Mucosa of descending colon (tissue), 3 donors: ENCODE measurements around the gene RALGPS1. TPM values are rescaled to one million over a fixed set of nuclear protein-coding genes. Genes with fewer than 3 reads are reported as not detected.
"Not testable (repeated sequence)": the region's sequence is repeated elsewhere in the genome, so short reads cannot be mapped to it uniquely, and the experiment has no call there.

Source experiments
- ATAC-seq: fragments of 200-7000 bp; cut with Tn5 transposase; one replicate; pipeline ENCODE4 v1.9.1; 2020; ENCODE audit warnings: mild to moderate bottlenecking, moderate library complexity
- DNase-seq, 3 donors: peaks; one replicate each; pipeline ENCODE4 v3.0.0-alpha.2; 2020
- H3K36me3 ChIP-seq: fragments of 200-600 bp; one replicate; pipeline ENCODE4 v1.8.0; 2021; ENCODE audit warnings: low read depth, mild to moderate bottlenecking
- H3K4me1 ChIP-seq: fragments of 200-600 bp; one replicate; pipeline ENCODE4 v1.8.0; 2021; ENCODE audit warnings: low read depth, mild to moderate bottlenecking
- H3K4me3 ChIP-seq: fragments of 200-600 bp; one replicate; pipeline ENCODE4 v1.8.0; 2021; ENCODE audit warnings: mild to moderate bottlenecking
- H3K9me3 ChIP-seq: fragments of 200-600 bp; one replicate; pipeline ENCODE4 v1.8.0; 2021; ENCODE audit warnings: mild to moderate bottlenecking
- intact Hi-C, 2 donors: fragments of 100-400 bp; cut with DNase I in 1 of 2; cut with micrococcal nuclease in 1 of 2; formaldehyde crosslinking; loops; one replicate each; pipeline versions ENCODE4 v1.11.0 to v1.11.1; 2022; cut with DNase I, micrococcal nuclease
- total RNA-seq, 3 donors: library from RNA; stranded (reverse); fragmentation: NEBNext Ultra II Directional in 2 of 3; extraction: Animal tissue kit (Norgen Biotek cat#: 25700) in 2 of 3; gene quantifications; one replicate each; pipeline versions ENCODE4 v1.2.1 to v1.2.4, GENCODE V29; 2021 to 2023
- TF ChIP-seq, protein P1 (sequence below): fragments of 200-600 bp; IDR thresholded peaks from one replicate; pipeline ENCODE4 v1.8.0; 2022; ENCODE audit warnings: antibody characterized with exemption, mild to moderate bottlenecking
- donor health status: DM: no; HTN: no; CAD: no; lungs with moderate emphysema.
- donor health status: DM: no; HTN: no; CAD: no.
- donor health status: DM: no; HTN: yes; CAD: no.

Gene RALGPS1
- total RNA-seq, 3 donors from 2014 or later, result 31.3 to 55.4 (median 32.1) TPM

DNA sequence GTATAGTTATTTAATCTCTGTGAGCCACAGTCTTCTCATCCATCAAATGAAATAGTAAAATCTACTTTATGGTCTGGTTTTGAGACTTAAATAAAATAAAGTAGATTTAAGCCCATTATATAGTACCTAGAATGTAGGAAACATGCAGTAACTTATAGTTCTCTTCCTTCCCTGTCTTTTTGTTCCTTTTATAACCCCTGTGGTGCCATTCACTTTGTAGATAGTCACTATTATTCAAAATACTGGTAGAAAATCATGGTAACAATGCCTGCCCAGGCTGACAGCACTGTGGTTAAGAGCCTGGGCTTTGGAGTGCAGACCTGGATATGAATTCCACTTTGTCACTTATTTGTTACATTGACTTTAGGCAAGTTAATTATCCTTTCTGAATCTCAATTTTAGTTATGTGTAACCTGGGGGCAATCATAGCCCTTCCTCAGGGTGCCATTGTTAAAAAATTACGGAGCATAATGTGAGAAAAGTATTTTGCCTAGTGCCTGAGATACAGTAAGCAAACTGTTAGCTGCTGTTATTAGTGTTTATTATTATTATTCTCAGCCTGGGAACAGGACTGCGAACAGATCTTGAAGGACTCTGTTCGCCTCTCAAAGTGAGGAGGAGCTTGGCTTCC, 100.4 kb downstream of the RALGPS1 start:
- Histone ChIP-seq H3K4me3 (no peak overlapping the region), H3K4me1 (peaks cover 5% of the 10 kb centered on the region), H3K36me3 (no peaks in the 10 kb centered on the region), H3K9me3 (no peaks in the 10 kb centered on the region)
- TF ChIP-seq, protein P1, sequence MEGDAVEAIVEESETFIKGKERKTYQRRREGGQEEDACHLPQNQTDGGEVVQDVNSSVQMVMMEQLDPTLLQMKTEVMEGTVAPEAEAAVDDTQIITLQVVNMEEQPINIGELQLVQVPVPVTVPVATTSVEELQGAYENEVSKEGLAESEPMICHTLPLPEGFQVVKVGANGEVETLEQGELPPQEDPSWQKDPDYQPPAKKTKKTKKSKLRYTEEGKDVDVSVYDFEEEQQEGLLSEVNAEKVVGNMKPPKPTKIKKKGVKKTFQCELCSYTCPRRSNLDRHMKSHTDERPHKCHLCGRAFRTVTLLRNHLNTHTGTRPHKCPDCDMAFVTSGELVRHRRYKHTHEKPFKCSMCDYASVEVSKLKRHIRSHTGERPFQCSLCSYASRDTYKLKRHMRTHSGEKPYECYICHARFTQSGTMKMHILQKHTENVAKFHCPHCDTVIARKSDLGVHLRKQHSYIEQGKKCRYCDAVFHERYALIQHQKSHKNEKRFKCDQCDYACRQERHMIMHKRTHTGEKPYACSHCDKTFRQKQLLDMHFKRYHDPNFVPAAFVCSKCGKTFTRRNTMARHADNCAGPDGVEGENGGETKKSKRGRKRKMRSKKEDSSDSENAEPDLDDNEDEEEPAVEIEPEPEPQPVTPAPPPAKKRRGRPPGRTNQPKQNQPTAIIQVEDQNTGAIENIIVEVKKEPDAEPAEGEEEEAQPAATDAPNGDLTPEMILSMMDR, result no peak
- intact Hi-C loops, result no loop called here
- no peak for DNase-seq
- ATAC-seq, result no peak

DNA sequence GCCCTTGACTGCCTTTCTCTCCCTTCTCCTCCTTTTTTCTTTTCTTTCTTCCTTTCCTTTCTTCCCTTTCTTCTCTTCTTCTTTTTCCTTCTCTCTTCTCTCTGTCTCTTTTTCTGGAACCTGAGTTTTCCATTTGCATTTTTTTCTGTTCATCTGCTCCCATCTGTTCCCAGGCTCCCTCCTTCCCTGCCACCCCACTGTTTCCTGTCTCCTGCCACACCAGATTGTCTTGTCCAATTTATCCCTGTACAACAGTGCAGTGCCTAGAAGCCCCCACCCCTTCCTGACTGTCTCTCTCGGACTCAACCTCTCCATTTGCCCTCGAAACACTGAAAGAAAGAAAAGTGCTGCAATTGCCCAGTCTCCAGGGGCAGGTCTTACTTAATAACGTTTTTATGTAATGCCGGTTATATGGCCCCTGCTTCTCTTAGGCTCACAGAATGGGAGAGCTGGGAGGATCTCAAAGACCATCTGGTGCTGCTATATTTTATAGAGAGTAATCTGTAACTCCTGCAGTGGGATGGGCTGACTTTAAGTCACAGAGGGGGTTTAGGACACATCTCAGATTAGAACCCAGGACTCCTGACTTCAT, 101.4 kb downstream of the RALGPS1 start:
- no peak for DNase-seq
- intact Hi-C loops, result no loop called here
- H3K36me3 ChIP-seq, result no peaks in the 10 kb centered on the region
- TF ChIP-seq, protein P1, result no peak
- H3K4me3 ChIP-seq, result no peak overlapping the region
- H3K9me3 ChIP-seq, result no peaks in the 10 kb centered on the region
- peaks cover 5% of the 10 kb centered on the region for H3K4me1 ChIP-seq
- no peak for ATAC-seq

DNA sequence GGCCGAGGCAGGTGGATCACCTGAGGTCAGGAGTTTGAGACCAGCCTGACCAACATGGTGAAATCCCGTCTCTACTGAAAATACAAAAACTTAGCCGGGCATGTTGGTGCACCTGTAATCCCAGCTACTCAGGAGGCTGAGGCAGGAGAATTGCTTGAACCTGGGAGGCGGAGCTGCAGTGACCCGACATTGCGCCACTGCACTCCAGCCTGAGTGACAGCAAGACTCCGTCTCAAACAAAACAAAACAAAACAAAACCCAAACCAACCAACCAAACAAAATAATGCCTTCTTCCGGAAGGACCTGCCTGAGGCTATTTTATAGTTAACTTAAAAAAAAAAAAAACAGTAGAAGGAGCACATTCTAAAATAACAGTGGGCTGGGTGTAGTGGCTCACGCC, 103.4 kb downstream of the RALGPS1 start:
- H3K36me3 ChIP-seq, H3K4me3 ChIP-seq, intact Hi-C loops, DNase-seq, H3K9me3 ChIP-seq, ATAC-seq, H3K4me1 ChIP-seq: not testable (repeated sequence)

DNA sequence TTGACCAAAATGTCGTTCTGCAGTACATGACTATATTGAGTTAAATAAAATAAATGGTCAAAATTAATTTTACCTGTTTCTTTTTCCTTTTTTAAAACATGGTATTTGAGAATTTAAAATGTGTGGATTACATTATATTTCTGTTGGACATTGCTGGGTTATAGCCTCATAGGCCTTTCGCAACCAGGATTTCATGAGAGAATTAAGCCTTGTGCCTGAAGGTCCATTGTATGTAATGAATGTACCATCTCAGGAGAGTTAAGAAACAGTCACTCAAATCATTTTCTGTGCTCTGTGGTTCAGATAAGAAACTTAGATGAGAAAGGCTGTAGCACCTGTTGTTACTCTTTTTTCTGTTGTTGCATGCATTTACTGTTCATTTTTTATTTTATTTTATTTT, 104.4 kb downstream of the RALGPS1 start:
- no peak for ATAC-seq

DNA sequence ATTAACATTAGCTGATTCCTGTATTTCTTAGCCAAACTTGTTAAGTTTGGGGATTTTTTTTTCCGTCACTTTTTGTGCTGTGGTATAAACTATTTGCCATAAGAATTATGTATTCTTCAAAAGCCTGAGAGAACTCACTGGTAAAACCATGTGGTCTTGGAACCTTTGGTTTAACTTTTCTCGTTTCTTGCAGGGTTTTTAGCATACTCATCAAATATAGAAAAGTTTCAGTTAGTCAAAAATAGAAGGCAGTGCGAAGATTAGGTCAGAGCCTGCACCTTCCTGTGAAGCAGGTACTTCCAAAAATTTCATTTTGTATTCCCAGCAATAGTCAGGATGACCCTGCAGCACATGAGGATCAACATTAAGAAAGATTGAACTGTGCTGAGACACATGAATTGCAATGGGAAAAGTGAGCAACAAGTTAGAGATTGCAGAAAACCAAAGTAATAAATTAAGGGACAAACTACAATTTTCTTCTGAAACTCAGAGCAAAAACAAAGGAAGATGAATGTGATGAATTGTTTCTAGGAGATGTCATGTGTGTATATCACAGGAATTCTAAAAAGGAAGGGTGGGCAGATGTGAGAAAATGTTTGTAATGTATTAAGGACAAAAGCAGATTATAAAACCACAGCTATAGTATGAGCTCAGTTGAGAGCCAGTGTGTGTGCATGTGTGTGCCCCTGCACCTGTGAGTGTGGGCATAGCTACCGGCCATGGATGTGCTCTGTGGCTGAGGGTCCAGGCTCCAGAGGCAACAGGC, 105.6 kb downstream of the RALGPS1 start:
- DNase-seq (no peak), ATAC-seq (no peak)
- Histone ChIP-seq H3K4me3 (no peak overlapping the region), H3K4me1 (no peaks in the 10 kb centered on the region), H3K9me3 (no peaks in the 10 kb centered on the region), H3K36me3 (no peaks in the 10 kb centered on the region)
- TF ChIP-seq, protein P1, result no peak
- intact Hi-C loops, result no loop called here

More for the DNA sequence above, 104.4 kb downstream of the RALGPS1 start:
- Histone ChIP-seq H3K4me1 (no peaks in the 10 kb centered on the region), H3K4me3 (no peak overlapping the region), H3K9me3 (no peaks in the 10 kb centered on the region), H3K36me3 (no peaks in the 10 kb centered on the region)
- intact Hi-C loops, result no loop called here
- TF ChIP-seq, protein P1, result no peak
- DNase-seq, result no peak

DNA sequence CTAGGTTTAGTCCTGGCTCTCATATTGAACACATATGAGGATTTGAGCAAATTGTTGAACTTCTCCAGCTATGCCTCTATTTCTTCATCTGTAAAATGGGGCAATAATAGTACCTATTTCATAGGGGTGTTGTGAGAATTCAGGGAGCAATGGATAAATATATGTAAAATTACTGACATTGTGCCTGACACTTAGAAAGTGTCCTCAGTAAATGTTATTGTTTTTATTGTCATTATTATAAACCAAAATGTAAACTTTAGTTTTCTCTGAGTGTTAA, 106.2 kb downstream of the RALGPS1 start:
- intact Hi-C loops, result no loop called here
- Histone ChIP-seq H3K4me3 (no peak overlapping the region), H3K4me1 (no peaks in the 10 kb centered on the region), H3K9me3 (no peaks in the 10 kb centered on the region), H3K36me3 (no peaks in the 10 kb centered on the region)
- no peak for DNase-seq
- TF ChIP-seq, protein P1, result no peak
- no peak for ATAC-seq
